Panc1 (cell line): ENCODE measurements around the gene CCDC6. TPM values are rescaled to one million over a fixed set of nuclear protein-coding genes. Genes with fewer than 3 reads are reported as not detected.

Source experiments
- ATAC-seq: fragments of 200-7000 bp; cut with Tn5 transposase; 2 replicates; pipeline ENCODE4 v1.9.1; 2020; ENCODE audit warnings: mild to moderate bottlenecking, moderate library complexity
- BruUV-seq: library from RNA; stranded (reverse); fragments of 400-500 nt; replicated peaks from 2 replicates; lab custom pipeline; 2021; lab: Mats Ljungman, UMichigan
- CTCF ChIA-PET: fragments of 300-600 bp; sonication (Branson Sonifier 250); formaldehyde crosslinking; loops from one replicate; lab custom pipeline; 2022; ENCODE audit warnings: antibody characterized with exemption; lab: Charles Lee
- POLR2A ChIA-PET: fragments of 300-600 bp; sonication (Branson Sonifier 250); formaldehyde crosslinking; loops from one replicate; lab custom pipeline; 2022; ENCODE audit warnings: antibody characterized with exemption; lab: Charles Lee
- DNase-seq: peaks from one replicate; pipeline ENCODE4 v3.0.0-alpha.2; 2010; ENCODE audit warnings: low read depth, low spot score
- H3K27ac ChIP-seq: 2 replicates; pipeline ENCODE4 v1.5.1; 2011; ENCODE audit warnings: mild to moderate bottlenecking, low read length, inconsistent platforms
- H3K27me3 ChIP-seq: fragments of 200-500 bp; sonication (Bioruptor generic); 2 replicates; pipeline ENCODE4 v1.6.0; 2014; ENCODE audit warnings: low read length, inconsistent platforms; ENCODE audit not compliant: control insufficient read depth, insufficient read depth
- H3K36me3 ChIP-seq: fragments of 200-500 bp; sonication (Bioruptor generic); 2 replicates; pipeline ENCODE4 v1.5.1; 2014; ENCODE audit warnings: inconsistent platforms, mild to moderate bottlenecking, low read length, moderate library complexity; ENCODE audit not compliant: control insufficient read depth, insufficient read depth
- H3K4me1 ChIP-seq: 2 replicates; pipeline ENCODE4 v1.5.1; 2011; ENCODE audit warnings: inconsistent platforms, mild to moderate bottlenecking, low read length, moderate library complexity; ENCODE audit not compliant: control insufficient read depth, insufficient read depth
- H3K4me3 ChIP-seq, 2 experiments: 2 replicates each; pipeline ENCODE4 v1.5.1; 2011 to 2012; ENCODE audit warnings: low read depth in 2 of 2, low read length in 2 of 2, mild to moderate bottlenecking in 2 of 2, inconsistent platforms in 1 of 2, moderate library complexity in 1 of 2
- H3K9me3 ChIP-seq: fragments of 200-500 bp; sonication (Bioruptor generic); 2 replicates; pipeline ENCODE4 v1.5.1; 2014; ENCODE audit warnings: low read depth, mild to moderate bottlenecking, inconsistent platforms, low read length, moderate library complexity; ENCODE audit not compliant: control insufficient read depth, insufficient read depth
- CTCF ChIP-seq: fragments of 450-650 bp; IDR thresholded peaks from 2 replicates; pipeline ENCODE4 v1.5.1; 2017; ENCODE audit warnings: mild to moderate bottlenecking
- POLR2AphosphoS5 ChIP-seq: IDR thresholded peaks from 2 replicates; pipeline ENCODE4 v1.6.1; 2012; ENCODE audit warnings: mild to moderate bottlenecking, low read depth, low read length, moderate library complexity
- REST ChIP-seq, 2 experiments: IDR thresholded peaks; 2 replicates each; pipeline ENCODE4 v1.6.1; 2011 to 2012; ENCODE audit warnings: low read depth in 2 of 2, control low read depth in 1 of 2, low read length in 1 of 2, mild to moderate bottlenecking in 1 of 2, moderate library complexity in 1 of 2; ENCODE audit not compliant: insufficient read depth in 1 of 2
- SIN3A ChIP-seq: IDR thresholded peaks from 2 replicates; pipeline ENCODE4 v1.6.1; 2012; ENCODE audit warnings: low read depth, mild to moderate bottlenecking, low read length, moderate library complexity, borderline replicate concordance; ENCODE audit not compliant: insufficient read depth
- TCF7L2 ChIP-seq: IDR thresholded peaks from 2 replicates; pipeline ENCODE4 v1.6.1; 2011; ENCODE audit warnings: mild to moderate bottlenecking, low read depth, low read length, inconsistent platforms
- in situ Hi-C: cut with HindIII; loops from 2 replicates; pipeline ENCODE4 v1.10.0; 2016; ENCODE audit warnings: low sequenced_read_pairs, low pct_unique_long_range_greater_than_20kb
- intact Hi-C: fragments of 100-400 bp; cut with micrococcal nuclease; formaldehyde crosslinking; loops from one replicate; pipeline ENCODE4 v1.10.0; 2022; ENCODE audit not compliant: unreplicated experiment
- total RNA-seq: library from RNA; stranded (reverse); gene quantifications from one replicate; pipeline ENCODE4 v1.2.1, GENCODE V29; 2021; ENCODE audit not compliant: unreplicated experiment

The CCDC6 gene
- total RNA-seq, 1 experiment from 2014 or later: 48.7 TPM

GRCh38 chr10:59781511-59781910 lies 124.8 kb downstream of the CCDC6 start:
- no peak overlapping the region for H3K4me3 ChIP-seq
- H3K36me3 ChIP-seq: no peaks in the 10 kb centered on the region
- no TSS peak for BruUV-seq
- POLR2A ChIA-PET: no interaction called here
- intact Hi-C loops: no loop called here
- DNase-seq: no peak
- H3K27me3 ChIP-seq: no peaks in the 10 kb centered on the region
- CTCF ChIA-PET: no interaction called here
- H3K27ac ChIP-seq: no peak overlapping the region
- no peak for TF ChIP-seq POLR2AphosphoS5
- no peak for TF ChIP-seq CTCF
- TF ChIP-seq TCF7L2: no peak
- TF ChIP-seq REST (IDR thresholded peaks at IDR 0.05; ENCODE audit: insufficient read depth in 1 of 2, low read depth in 2 of 2, low read length in 1 of 2): no peak
- no peak for TF ChIP-seq SIN3A
- in situ Hi-C loops: no loop called here
- no peak for ATAC-seq
- no peaks in the 10 kb centered on the region for H3K9me3 ChIP-seq
- H3K4me1 ChIP-seq: no peaks in the 10 kb centered on the region

- Histone ChIP-seq H3K36me3 (no peaks in the 10 kb centered on the region), H3K4me3 (no peak overlapping the region), H3K9me3 (no peaks in the 10 kb centered on the region), H3K27me3 (no peaks in the 10 kb centered on the region), H3K4me1 (no peaks in the 10 kb centered on the region), H3K27ac (no peak overlapping the region)
- no TSS peak for BruUV-seq
- ChIA-PET POLR2A (no interaction called here), CTCF (interaction anchor here (0.9 kb wide), 1 partner anchor 44 kb away, joined by 3 read pairs; no protein-coding TSS in a partner anchor)
- TF ChIP-seq REST (IDR thresholded peaks at IDR 0.05; ENCODE audit: insufficient read depth in 1 of 2, low read depth in 2 of 2, low read length in 1 of 2): no peak
- no peak for TF ChIP-seq CTCF
- no peak for TF ChIP-seq TCF7L2
- no peak for TF ChIP-seq SIN3A
- TF ChIP-seq POLR2AphosphoS5: no peak
- DNase-seq: no peak
- intact Hi-C loops (no loop called here), in situ Hi-C loops (no loop called here)
- no peak for ATAC-seq
Observed at GRCh38 chr10:59779756-59780533, 126.4 kb downstream of the CCDC6 start.
